Activated CD4-positive, alpha-beta T cell treated with anti-CD3 and anti-CD28 coated beads, Interleukin-2, amount 10 ng/mL, durations not matched to agents 7 days and 5 days (primary cell): ENCODE data around the gene MBD3L5. TPM values are rescaled to one million over a fixed set of nuclear protein-coding genes. Genes with fewer than 3 reads are reported as not detected.

ENCODE experiments used
- CTCF ChIA-PET: fragments of 350-600 bp; sonication (Branson Sonifier 250); formaldehyde crosslinking; loops from one replicate; lab custom pipeline; 2021; ENCODE audit warnings: antibody characterized with exemption; lab: Charles Lee
- POLR2A ChIA-PET: fragments of 350-600 bp; sonication (Branson Sonifier 250); formaldehyde crosslinking; loops from one replicate; lab custom pipeline; 2021; ENCODE audit warnings: antibody characterized with exemption; lab: Charles Lee
- DNase-seq: peaks from one replicate; pipeline ENCODE4 v3.0.0-alpha.2; 2020
- H3K27ac Mint-ChIP-seq: one replicate; pipeline ENCODE4 v1.8.0; 2021; ENCODE audit warnings: mild to moderate bottlenecking, moderate library complexity, mixed read lengths
- H3K27me3 Mint-ChIP-seq: one replicate; pipeline ENCODE4 v1.8.0; 2021; ENCODE audit warnings: mixed read lengths
- H3K36me3 Mint-ChIP-seq: one replicate; pipeline ENCODE4 v1.8.0; 2021; ENCODE audit warnings: low read depth, mixed read lengths
- H3K4me1 Mint-ChIP-seq: one replicate; pipeline ENCODE4 v1.8.0; 2021; ENCODE audit warnings: mixed read lengths
- H3K4me3 Mint-ChIP-seq: one replicate; pipeline ENCODE4 v1.8.0; 2021; ENCODE audit warnings: mild to moderate bottlenecking, moderate library complexity, mixed read lengths
- H3K9me3 Mint-ChIP-seq: one replicate; pipeline ENCODE4 v1.8.0; 2021; ENCODE audit warnings: mixed read lengths
- total RNA-seq, 2 experiments: library from RNA; stranded (reverse); gene quantifications; one replicate each; pipeline ENCODE4 v1.2.3, GENCODE V29; 2021

Gene MBD3L5
- total RNA-seq, 2 experiments from 2014 or later, result not detected

DNA sequence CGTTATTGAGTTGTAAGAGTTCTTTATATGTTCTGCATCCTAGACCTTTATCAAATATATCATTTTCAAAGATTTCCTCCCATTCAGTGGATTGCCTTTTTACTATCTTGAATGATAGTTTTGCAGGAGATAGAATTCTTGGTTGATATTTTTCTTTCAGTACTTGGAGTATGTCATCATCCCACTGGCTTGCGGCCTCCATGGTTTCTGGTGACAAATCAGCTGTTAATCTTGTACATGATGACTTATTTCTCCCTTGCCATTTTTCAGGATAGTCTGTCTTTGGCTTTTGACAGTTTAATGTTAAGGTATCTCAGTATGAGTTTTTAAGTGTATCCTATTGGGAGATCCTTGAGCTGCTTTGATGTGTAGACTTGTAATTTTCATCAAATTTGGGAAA is 47.6 kb downstream of the MBD3L5 start:
- POLR2A ChIA-PET, result no interaction called here
- H3K9me3 Mint-ChIP-seq, result peaks cover 48% of the 10 kb centered on the region

More for the DNA sequence above, 47.6 kb downstream of the MBD3L5 start:
- peak; percentile 4 for DNase-seq
- Mint-ChIP-seq H3K4me3 (no peak overlapping the region), H3K36me3 (peaks cover 96% of the 10 kb centered on the region), H3K27ac (no peak overlapping the region), H3K27me3 (no peaks in the 10 kb centered on the region), H3K4me1 (peaks cover 5% of the 10 kb centered on the region)
- CTCF ChIA-PET, result interaction anchor here (0.6 to 0.7 kb wide), 2 partner anchors 132 to 866 kb away, joined by 4 read pairs; no protein-coding TSS in a partner anchor

Other genes with a start within 250 kb of the MBD3L5 start
- gene ADGRE1, start 143.0 kb upstream of the MBD3L5 start, total RNA-seq, result 1 to 10 TPM; 1.2 to 1.5 TPM
- gene MBD3L2B, start 9.1 kb upstream of the MBD3L5 start, total RNA-seq, result not detected
- gene MBD3L4, start 9.6 kb downstream of the MBD3L5 start, total RNA-seq, result not detected
- gene MBD3L2, start 18.7 kb downstream of the MBD3L5 start, total RNA-seq, result not detected
- gene MBD3L3, start 28.1 kb downstream of the MBD3L5 start, total RNA-seq, result not detected
- gene ZNF557, start 39.1 kb downstream of the MBD3L5 start, total RNA-seq, result 10 to 100 TPM; 19.3 to 20.7 TPM